GM18499 (cell line): Measurements from ENCODE around the gene PLEKHG2.
"Not testable (repeated sequence)": the region's sequence is repeated elsewhere in the genome, so short reads cannot be mapped to it uniquely, and the experiment has no call there.

Experiments
- ATAC-seq: cut with Tn5 transposase; IDR thresholded peaks from one replicate; pipeline ENCODE4 v1.9.1; 2021; ENCODE audit warnings: moderate number of reproducible peaks; ENCODE audit not compliant: insufficient read depth, unreplicated experiment

PLEKHG2 gene

GRCh38 chr19:39436350-39436716, 23.9 kb downstream of the PLEKHG2 start:
- no peak for ATAC-seq

- ATAC-seq = no peak
These were observed 25.9 kb downstream of the PLEKHG2 start for GRCh38 chr19:39438270-39438934.

GRCh38 chr19:39444598-39445195, 32.2 kb downstream of the PLEKHG2 start:
- no peak for ATAC-seq

- peak; percentile 47 for ATAC-seq
These were observed 33.0 kb downstream of the PLEKHG2 start, which contains the start of gene SUPT5H for GRCh38 chr19:39445196-39446111. TSS of gene SUPT5H (plus strand) at chr19:39445582. CDS start at chr19:39445891, 309 bp downstream.

GRCh38 chr19:39446365-39447084, 34.1 kb downstream of the PLEKHG2 start:
- ATAC-seq = no peak

GRCh38 chr19:39448271-39448670, 35.8 kb downstream of the PLEKHG2 start:
- no peak for ATAC-seq

- no peak for ATAC-seq
These were observed 36.8 kb downstream of the PLEKHG2 start for GRCh38 chr19:39449116-39449797.

GRCh38 chr19:39451257-39451656, 38.8 kb downstream of the PLEKHG2 start:
- ATAC-seq = not testable (repeated sequence)

GRCh38 chr19:39463403-39463802, 50.9 kb downstream of the PLEKHG2 start:
- ATAC-seq = no peak

GRCh38 chr19:39465956-39466747, 53.7 kb downstream of the PLEKHG2 start:
- no peak for ATAC-seq

GRCh38 chr19:39467941-39468340, 55.5 kb downstream of the PLEKHG2 start:
- no peak for ATAC-seq

GRCh38 chr19:39469036-39469435, 56.6 kb downstream of the PLEKHG2 start:
- no peak for ATAC-seq

- ATAC-seq = no peak
These were observed 57.1 kb downstream of the PLEKHG2 start for GRCh38 chr19:39469567-39469966.

- ATAC-seq = no peak
These were observed 58.4 kb downstream of the PLEKHG2 start for GRCh38 chr19:39470724-39471339.

- no peak for ATAC-seq
These were observed 59.5 kb downstream of the PLEKHG2 start for GRCh38 chr19:39471756-39472536.

GRCh38 chr19:39472746-39473442, 60.4 kb downstream of the PLEKHG2 start:
- no peak for ATAC-seq

GRCh38 chr19:39473443-39473960, 61.0 kb downstream of the PLEKHG2 start:
- ATAC-seq = no peak
